ENCODE results near the gene ZGPAT. TPM values are rescaled to one million over a fixed set of nuclear protein-coding genes. Genes with fewer than 3 reads are reported as not detected.

Gene ZGPAT
- total and polyA plus RNA-seq, 10 of the 15 experiments (the other 5 are each of a cell fraction or from before 2014, with no cell fraction given): 0.58 to 52.9 (median 18.0) TPM

GRCh38 chr20:63736893-63737694, 29.3 kb downstream of the ZGPAT start (continued):
- TF ChIP-seq REST (IDR thresholded peaks at IDR 0.05; ENCODE audit: low read depth, low read length) (no peak), TCF12 (IDR thresholded peaks at IDR 0.05; ENCODE audit: low read depth, low read length) (no peak), CHD1 (IDR thresholded peaks at IDR 0.05; ENCODE audit: low read depth, low read length) (no peak), MYC (IDR thresholded peaks at IDR 0.05; ENCODE audit: insufficient read depth, insufficient read length, insufficient replicate concordance, low read length, severe bottlenecking) (no peak), RAD51 (IDR thresholded peaks at IDR 0.05) (no peak), HDAC6 (IDR thresholded peaks at IDR 0.05; ENCODE audit: unreplicated experiment) (no peak), E4F1 (IDR thresholded peaks at IDR 0.05; ENCODE audit: borderline replicate concordance, partially characterized antibody) (no peak), RBBP5 (conservative IDR thresholded peaks at IDR 0.05) (no peak), HDAC2 (IDR thresholded peaks at IDR 0.05) (no peak), CBFB (IDR thresholded peaks at IDR 0.05; ENCODE audit: low read depth) (peak; percentile 57), MEF2A (IDR thresholded peaks at IDR 0.05; ENCODE audit: insufficient read depth, low read depth, low read length) (no peak), ATF3 (IDR thresholded peaks at IDR 0.05; ENCODE audit: borderline replicate concordance, extremely low read depth, low read depth, low read length) (no peak), ZNF384 (IDR thresholded peaks at IDR 0.05; ENCODE audit: borderline replicate concordance, low read depth, low read length) (no peak), MLLT1 (IDR thresholded peaks at IDR 0.05) (0 out of 2 replicates have a peak, but pooled peaks have one; percentile 13), GABPA (IDR thresholded peaks at IDR 0.05; ENCODE audit: low read depth) (no peak), NFYB (IDR thresholded peaks at IDR 0.05; ENCODE audit: insufficient read depth, low read depth, low read length) (no peak)
- TF ChIP-seq, protein P1, sequence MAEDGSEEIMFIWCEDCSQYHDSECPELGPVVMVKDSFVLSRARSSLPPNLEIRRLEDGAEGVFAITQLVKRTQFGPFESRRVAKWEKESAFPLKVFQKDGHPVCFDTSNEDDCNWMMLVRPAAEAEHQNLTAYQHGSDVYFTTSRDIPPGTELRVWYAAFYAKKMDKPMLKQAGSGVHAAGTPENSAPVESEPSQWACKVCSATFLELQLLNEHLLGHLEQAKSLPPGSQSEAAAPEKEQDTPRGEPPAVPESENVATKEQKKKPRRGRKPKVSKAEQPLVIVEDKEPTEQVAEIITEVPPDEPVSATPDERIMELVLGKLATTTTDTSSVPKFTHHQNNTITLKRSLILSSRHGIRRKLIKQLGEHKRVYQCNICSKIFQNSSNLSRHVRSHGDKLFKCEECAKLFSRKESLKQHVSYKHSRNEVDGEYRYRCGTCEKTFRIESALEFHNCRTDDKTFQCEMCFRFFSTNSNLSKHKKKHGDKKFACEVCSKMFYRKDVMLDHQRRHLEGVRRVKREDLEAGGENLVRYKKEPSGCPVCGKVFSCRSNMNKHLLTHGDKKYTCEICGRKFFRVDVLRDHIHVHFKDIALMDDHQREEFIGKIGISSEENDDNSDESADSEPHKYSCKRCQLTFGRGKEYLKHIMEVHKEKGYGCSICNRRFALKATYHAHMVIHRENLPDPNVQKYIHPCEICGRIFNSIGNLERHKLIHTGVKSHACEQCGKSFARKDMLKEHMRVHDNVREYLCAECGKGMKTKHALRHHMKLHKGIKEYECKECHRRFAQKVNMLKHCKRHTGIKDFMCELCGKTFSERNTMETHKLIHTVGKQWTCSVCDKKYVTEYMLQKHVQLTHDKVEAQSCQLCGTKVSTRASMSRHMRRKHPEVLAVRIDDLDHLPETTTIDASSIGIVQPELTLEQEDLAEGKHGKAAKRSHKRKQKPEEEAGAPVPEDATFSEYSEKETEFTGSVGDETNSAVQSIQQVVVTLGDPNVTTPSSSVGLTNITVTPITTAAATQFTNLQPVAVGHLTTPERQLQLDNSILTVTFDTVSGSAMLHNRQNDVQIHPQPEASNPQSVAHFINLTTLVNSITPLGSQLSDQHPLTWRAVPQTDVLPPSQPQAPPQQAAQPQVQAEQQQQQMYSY (CRISPR knock-in tag; IDR thresholded peaks at IDR 0.05): no peak

All from GM12878 (cell line).